Thyroid gland (tissue), 4 donors: Measurements from ENCODE around the gene REC114. TPM values are rescaled to one million over a fixed set of nuclear protein-coding genes. Genes with fewer than 3 reads are reported as not detected.
"Not testable (repeated sequence)": the region's sequence is repeated elsewhere in the genome, so short reads cannot be mapped to it uniquely, and the experiment has no call there.

Experiments used
- DNase-seq, 2 donors: peaks; one replicate each; pipeline ENCODE4 v3.0.0-alpha.2; 2019
- H3K27ac ChIP-seq, 3 donors: fragments of 200-600 bp; sonication (generic); 1 replicate in 2 of 3; 2 replicates in 1 of 3; pipeline ENCODE4 v1.5.1; 2016 to 2019; ENCODE audit warnings: mild to moderate bottlenecking in 1 of 3, moderate library complexity in 1 of 3
- H3K27me3 ChIP-seq: fragments of 200-600 bp; sonication (generic); one replicate; pipeline ENCODE4 v1.5.1; 2019
- H3K36me3 ChIP-seq, 2 donors: fragments of 200-600 bp; sonication (generic); one replicate each; pipeline ENCODE4 v1.5.1; 2016 to 2019
- H3K4me1 ChIP-seq, 2 donors: fragments of 200-600 bp; sonication (generic); one replicate each; pipeline ENCODE4 v1.5.1; 2017 to 2019
- H3K4me3 ChIP-seq, 3 donors: fragments of 200-600 bp; sonication (generic); replicated peaks in 1 of 3; 1 replicate in 2 of 3; 2 replicates in 1 of 3; pipeline ENCODE4 v1.5.1; 2016; ENCODE audit warnings: mild to moderate bottlenecking in 1 of 3
- H3K9me3 ChIP-seq: fragments of 200-600 bp; sonication (generic); one replicate; pipeline ENCODE4 v1.5.1; 2017
- CTCF ChIP-seq, 6 experiments: fragments of 200-600 bp in 3 of 6; fragments of 450-650 bp in 3 of 6; sonication (generic) in 3 of 6; IDR thresholded peaks; one replicate each; pipeline ENCODE4 v1.5.1; 2016 to 2019; ENCODE audit warnings: antibody characterized with exemption in 6 of 6, mild to moderate bottlenecking in 2 of 6, inconsistent platforms in 1 of 6, moderate library complexity in 1 of 6
- POLR2A ChIP-seq, 2 donors: fragments of 450-650 bp; IDR thresholded peaks; one replicate each; pipeline ENCODE4 v1.6.1; 2017; ENCODE audit warnings: antibody characterized with exemption in 2 of 2, mild to moderate bottlenecking in 2 of 2, moderate library complexity in 1 of 2
- WGBS, 2 donors: methylation state at CpG; one replicate each; pipeline ENCODE4 v1.1.5; 2017; 5-methylcytosine and 5-hydroxymethylcytosine counted together
- intact Hi-C: fragments of 100-400 bp; cut with DNase I; formaldehyde crosslinking; loops from one replicate; pipeline ENCODE4 v1.15.1; 2023
- total RNA-seq, 4 donors: library from RNA; depleted of rRNA; stranded (reverse); fragments of >200 nt; gene quantifications; one replicate each; pipeline ENCODE4 v1.2.3, GENCODE V29; 2016

The REC114 gene
- total RNA-seq, 4 donors from 2014 or later = not detected

- WGBS, 2 donors = 92 to 93% methylated on average over 7 of the region's 7 CpGs
- Histone ChIP-seq H3K4me3 (no peak overlapping the region), H3K4me1 (no peaks in the 10 kb centered on the region), H3K9me3 (no peaks in the 10 kb centered on the region), H3K36me3 (no peaks in the 10 kb centered on the region), H3K27me3 (no peaks in the 10 kb centered on the region), H3K27ac (no peak overlapping the region)
- intact Hi-C loops = no loop called here
- DNase-seq = no peak
- TF ChIP-seq CTCF (IDR thresholded peaks at IDR 0.05) = no peak
Measured at GRCh38 chr15:73476704-73477216, 33.8 kb downstream of the REC114 start.

DNA sequence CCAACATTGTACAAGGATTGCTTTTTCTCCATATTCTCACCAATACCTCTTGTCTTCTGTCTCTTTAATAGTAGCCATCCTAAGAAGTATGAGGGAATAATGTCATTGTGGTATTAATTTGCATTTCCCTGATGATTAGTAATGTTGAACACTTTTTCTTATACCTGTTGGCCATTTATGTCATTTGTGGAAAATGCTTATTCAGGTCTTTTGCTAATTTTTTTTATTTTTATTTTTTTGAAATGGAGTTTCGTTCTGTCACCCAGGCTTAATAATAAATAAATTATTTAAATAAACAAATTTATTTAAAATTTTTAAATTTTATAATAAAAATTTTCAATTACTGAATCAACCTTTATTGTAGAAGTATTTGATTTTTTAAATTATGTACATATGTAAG is 37.1 kb downstream of the REC114 start:
- no peak overlapping the region for H3K27ac ChIP-seq
- TF ChIP-seq POLR2A (IDR thresholded peaks at IDR 0.05) (no peak), CTCF (IDR thresholded peaks at IDR 0.05) (no peak)
- H3K36me3 ChIP-seq = no peaks in the 10 kb centered on the region
- no peak overlapping the region for H3K4me3 ChIP-seq
- intact Hi-C loops = no loop called here
- DNase-seq = no peak
- peaks cover under 1 to 8% of the 10 kb centered on the region in 2 donors for H3K4me1 ChIP-seq
- 85 to 95% methylated on average over 1 of the region's 1 CpG for WGBS, 2 donors
- H3K27me3 ChIP-seq = no peaks in the 10 kb centered on the region
- no peaks in the 10 kb centered on the region for H3K9me3 ChIP-seq

- intact Hi-C loops = no loop called here
- Histone ChIP-seq H3K4me3 (no peak overlapping the region), H3K27me3 (no peaks in the 10 kb centered on the region), H3K4me1 (peaks cover 13 to 17% of the 10 kb centered on the region in 2 donors), H3K9me3 (no peaks in the 10 kb centered on the region), H3K27ac (no peak overlapping the region), H3K36me3 (no peaks in the 10 kb centered on the region)
- no peak for DNase-seq
- WGBS, 2 donors = 84 to 86% methylated on average over 3 of the region's 3 CpGs
- TF ChIP-seq CTCF (IDR thresholded peaks at IDR 0.05) = no peak
Measured at GRCh38 chr15:73482166-73482565, 39.2 kb downstream of the REC114 start.

GRCh38 chr15:73483053-73483452 is 40.1 kb downstream of the REC114 start:
- 43 to 52% methylated on average over 4 of the region's 4 CpGs for WGBS, 2 donors
- H3K27me3 ChIP-seq = no peaks in the 10 kb centered on the region
- H3K4me1 ChIP-seq = peaks cover 13 to 17% of the 10 kb centered on the region in 2 donors
- intact Hi-C loops = no loop called here
- H3K27ac ChIP-seq = no peak overlapping the region
- TF ChIP-seq CTCF (IDR thresholded peaks at IDR 0.05) = no peak
- TF ChIP-seq POLR2A (IDR thresholded peaks at IDR 0.05) = no peak
- DNase-seq = peak; percentile 5 to 34
- no peaks in the 10 kb centered on the region for H3K9me3 ChIP-seq
- H3K36me3 ChIP-seq = no peaks in the 10 kb centered on the region
- H3K4me3 ChIP-seq = no peak overlapping the region

GRCh38 chr15:73485372-73485771 is 42.4 kb downstream of the REC114 start:
- no peaks in the 10 kb centered on the region for H3K27me3 ChIP-seq
- H3K27ac ChIP-seq = no peak overlapping the region
- no peak overlapping the region for H3K4me3 ChIP-seq
- WGBS, 2 donors = 64% methylated on average over 5 of the region's 5 CpGs
- peak in 1 of 2 donors; percentile 7 for DNase-seq
- no peaks in the 10 kb centered on the region for H3K9me3 ChIP-seq
- peaks cover 13 to 17% of the 10 kb centered on the region in 2 donors for H3K4me1 ChIP-seq
- no peak for TF ChIP-seq CTCF (IDR thresholded peaks at IDR 0.05)
- no peak for TF ChIP-seq POLR2A (IDR thresholded peaks at IDR 0.05)
- H3K36me3 ChIP-seq = no peaks in the 10 kb centered on the region
- intact Hi-C loops = no loop called here

- H3K4me3 ChIP-seq, H3K27me3 ChIP-seq, H3K9me3 ChIP-seq, intact Hi-C loops, H3K27ac ChIP-seq, H3K36me3 ChIP-seq: not testable (repeated sequence)
- DNase-seq = peak in 1 of 2 donors; percentile 5
- 42 to 51% methylated on average over 8 of the region's 8 CpGs for WGBS, 2 donors
- H3K4me1 ChIP-seq = peaks cover 13 to 17% of the 10 kb centered on the region in 2 donors
Measured at GRCh38 chr15:73485885-73486284, 42.9 kb downstream of the REC114 start.
